Lower leg skin (tissue), 4 donors: ENCODE measurements around the gene SLC27A3. TPM values are rescaled to one million over a fixed set of nuclear protein-coding genes. Genes with fewer than 3 reads are reported as not detected.

ENCODE experiments used
- DNase-seq, 2 donors: peaks; one replicate each; pipeline ENCODE4 v3.0.0-alpha.2; 2019; ENCODE audit warnings: low spot score in 2 of 2
- H3K4me3 ChIP-seq: fragments of 200-600 bp; sonication (generic); 2 replicates; pipeline ENCODE4 v1.5.1; 2017; ENCODE audit warnings: mild to moderate bottlenecking, low read depth; ENCODE audit not compliant: poor library complexity, severe bottlenecking
- POLR2A ChIP-seq, 2 donors: fragments of 450-650 bp; IDR thresholded peaks; one replicate each; pipeline ENCODE4 v1.6.1; 2016 to 2017; ENCODE audit warnings: antibody characterized with exemption in 2 of 2, mild to moderate bottlenecking in 1 of 2, moderate library complexity in 1 of 2
- WGBS, 2 donors: methylation state at CpG; one replicate each; pipeline ENCODE4 v1.1.5; 2018; 5-methylcytosine and 5-hydroxymethylcytosine counted together
- intact Hi-C: fragments of 100-400 bp; cut with DNase I; formaldehyde crosslinking; loops from one replicate; pipeline ENCODE4 v1.15.0; 2023; ENCODE audit warnings: low total_unique reads
- total RNA-seq, 4 donors: library from RNA; depleted of rRNA; stranded (reverse); fragments of >200 nt; gene quantifications; one replicate each; pipeline ENCODE4 v1.1.0, GENCODE V29; 2016
- TF ChIP-seq, protein P1 (sequence below), 3 donors: fragments of 450-650 bp; IDR thresholded peaks; one replicate each; pipeline ENCODE4 v1.5.1; 2016; ENCODE audit warnings: antibody characterized with exemption in 3 of 3, mild to moderate bottlenecking in 3 of 3, moderate library complexity in 2 of 3

SLC27A3 gene
- total RNA-seq, 4 donors from 2014 or later: 21.6 to 70.3 (median 45.3) TPM

DNA sequence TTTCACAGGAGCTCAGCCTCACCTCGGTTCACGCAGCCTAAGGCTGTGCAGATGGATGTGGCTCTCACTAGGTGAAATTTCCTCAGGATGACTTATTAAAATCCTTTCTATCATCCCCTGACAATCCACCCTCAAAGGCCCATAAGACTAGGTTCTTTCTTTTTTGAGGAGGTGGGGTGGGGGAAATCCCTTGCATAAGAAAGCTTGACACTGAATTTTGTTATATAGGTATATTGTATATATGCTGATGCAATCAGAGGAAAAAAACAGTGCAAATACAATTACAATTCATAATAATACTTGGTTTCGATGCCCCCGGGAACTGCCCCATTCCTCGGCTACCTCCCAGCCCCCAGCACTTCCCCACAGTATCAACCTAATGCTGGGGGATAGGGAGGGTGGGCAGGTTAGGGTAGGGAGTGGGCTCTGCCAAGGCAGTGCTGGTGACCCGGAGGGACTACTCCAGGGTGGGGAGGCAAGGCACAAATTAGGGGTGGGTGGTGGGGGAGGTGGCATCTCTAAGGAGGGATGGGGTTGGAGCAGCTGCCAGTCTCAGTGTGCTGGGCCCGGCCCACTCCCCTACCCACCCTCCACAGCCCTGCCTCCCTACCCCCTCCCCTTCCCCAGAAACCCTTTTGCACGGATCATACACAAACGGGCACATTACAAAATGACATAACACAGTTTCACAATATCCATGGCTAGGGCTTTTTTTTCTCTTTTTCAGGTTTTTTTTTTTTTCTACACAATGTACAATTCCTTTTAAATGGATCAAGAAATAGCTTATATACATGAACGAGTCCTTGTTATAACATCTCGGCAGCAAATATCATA, 30.9 kb downstream of the SLC27A3 start:
- H3K4me3 ChIP-seq: no peak overlapping the region
- intact Hi-C loops: no loop called here
- DNase-seq: peak in 1 of 2 donors; percentile 74
- TF ChIP-seq POLR2A (IDR thresholded peaks at IDR 0.05): no peak
- TF ChIP-seq, protein P1, sequence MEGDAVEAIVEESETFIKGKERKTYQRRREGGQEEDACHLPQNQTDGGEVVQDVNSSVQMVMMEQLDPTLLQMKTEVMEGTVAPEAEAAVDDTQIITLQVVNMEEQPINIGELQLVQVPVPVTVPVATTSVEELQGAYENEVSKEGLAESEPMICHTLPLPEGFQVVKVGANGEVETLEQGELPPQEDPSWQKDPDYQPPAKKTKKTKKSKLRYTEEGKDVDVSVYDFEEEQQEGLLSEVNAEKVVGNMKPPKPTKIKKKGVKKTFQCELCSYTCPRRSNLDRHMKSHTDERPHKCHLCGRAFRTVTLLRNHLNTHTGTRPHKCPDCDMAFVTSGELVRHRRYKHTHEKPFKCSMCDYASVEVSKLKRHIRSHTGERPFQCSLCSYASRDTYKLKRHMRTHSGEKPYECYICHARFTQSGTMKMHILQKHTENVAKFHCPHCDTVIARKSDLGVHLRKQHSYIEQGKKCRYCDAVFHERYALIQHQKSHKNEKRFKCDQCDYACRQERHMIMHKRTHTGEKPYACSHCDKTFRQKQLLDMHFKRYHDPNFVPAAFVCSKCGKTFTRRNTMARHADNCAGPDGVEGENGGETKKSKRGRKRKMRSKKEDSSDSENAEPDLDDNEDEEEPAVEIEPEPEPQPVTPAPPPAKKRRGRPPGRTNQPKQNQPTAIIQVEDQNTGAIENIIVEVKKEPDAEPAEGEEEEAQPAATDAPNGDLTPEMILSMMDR (IDR thresholded peaks at IDR 0.05): no peak
- 81 to 84% methylated on average over 11 of the region's 11 CpGs for WGBS, 2 donors

DNA sequence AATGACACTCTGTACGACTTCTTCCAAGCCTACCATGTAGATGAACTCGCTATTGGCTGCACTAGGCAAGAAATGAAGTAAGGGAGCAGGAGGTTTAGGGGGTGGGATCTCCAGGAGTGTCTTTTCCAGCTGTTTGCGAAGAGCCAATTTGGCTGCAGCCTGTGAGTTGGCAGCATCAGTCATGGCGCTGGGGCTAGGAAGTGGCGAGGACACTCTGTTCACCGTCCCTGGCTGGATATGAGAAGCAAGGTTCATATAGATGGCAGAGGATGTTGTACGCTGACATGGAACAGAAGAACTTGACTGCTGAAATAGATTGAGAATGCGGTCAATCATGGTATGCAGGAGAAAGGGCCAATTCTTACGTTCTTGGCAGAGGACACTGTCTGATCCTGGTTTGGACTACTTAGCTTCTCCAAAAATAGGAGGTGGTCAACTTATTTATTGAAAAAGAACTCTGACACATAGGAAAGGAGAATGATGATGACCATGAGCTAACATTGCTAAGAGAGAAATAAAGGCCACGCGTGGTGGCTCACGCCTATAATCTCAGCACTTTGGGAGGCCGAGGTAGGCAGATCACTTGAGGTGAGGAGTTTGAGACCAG, 41.2 kb downstream of the SLC27A3 start:
- peak in 1 of 2 donors; percentile 17 for DNase-seq
- no peak overlapping the region for H3K4me3 ChIP-seq
- no peak for TF ChIP-seq POLR2A (IDR thresholded peaks at IDR 0.05)
- TF ChIP-seq, protein P1 (IDR thresholded peaks at IDR 0.05): no peak
- intact Hi-C loops: no loop called here
- 75 to 85% methylated on average over 13 of the region's 13 CpGs for WGBS, 2 donors

DNA sequence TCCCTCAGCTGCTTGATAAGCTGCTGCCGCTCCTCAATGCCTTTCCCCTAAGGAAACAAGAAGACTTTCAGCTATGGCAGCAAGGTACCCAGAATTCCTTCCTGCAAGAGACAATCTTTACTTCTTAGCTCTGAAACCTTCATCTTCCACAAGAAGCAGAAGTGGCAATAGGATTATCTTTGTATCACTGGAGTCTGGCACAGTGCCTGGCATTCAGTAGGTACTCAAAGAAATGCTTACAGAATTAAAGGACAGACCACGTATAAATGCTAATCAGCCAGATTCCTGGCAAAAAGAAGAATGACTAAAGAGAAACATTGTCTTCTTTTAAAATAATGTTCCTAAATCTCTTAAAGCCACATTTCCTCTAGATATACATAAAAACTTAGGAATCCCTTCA, 43.7 kb downstream of the SLC27A3 start:
- TF ChIP-seq POLR2A (IDR thresholded peaks at IDR 0.05): no peak
- TF ChIP-seq, protein P1 (IDR thresholded peaks at IDR 0.05): no peak
- WGBS, 2 donors: 84 to 87% methylated on average over 2 of the region's 2 CpGs
- H3K4me3 ChIP-seq: no peak overlapping the region
- DNase-seq: no peak
- intact Hi-C loops: no loop called here

DNA sequence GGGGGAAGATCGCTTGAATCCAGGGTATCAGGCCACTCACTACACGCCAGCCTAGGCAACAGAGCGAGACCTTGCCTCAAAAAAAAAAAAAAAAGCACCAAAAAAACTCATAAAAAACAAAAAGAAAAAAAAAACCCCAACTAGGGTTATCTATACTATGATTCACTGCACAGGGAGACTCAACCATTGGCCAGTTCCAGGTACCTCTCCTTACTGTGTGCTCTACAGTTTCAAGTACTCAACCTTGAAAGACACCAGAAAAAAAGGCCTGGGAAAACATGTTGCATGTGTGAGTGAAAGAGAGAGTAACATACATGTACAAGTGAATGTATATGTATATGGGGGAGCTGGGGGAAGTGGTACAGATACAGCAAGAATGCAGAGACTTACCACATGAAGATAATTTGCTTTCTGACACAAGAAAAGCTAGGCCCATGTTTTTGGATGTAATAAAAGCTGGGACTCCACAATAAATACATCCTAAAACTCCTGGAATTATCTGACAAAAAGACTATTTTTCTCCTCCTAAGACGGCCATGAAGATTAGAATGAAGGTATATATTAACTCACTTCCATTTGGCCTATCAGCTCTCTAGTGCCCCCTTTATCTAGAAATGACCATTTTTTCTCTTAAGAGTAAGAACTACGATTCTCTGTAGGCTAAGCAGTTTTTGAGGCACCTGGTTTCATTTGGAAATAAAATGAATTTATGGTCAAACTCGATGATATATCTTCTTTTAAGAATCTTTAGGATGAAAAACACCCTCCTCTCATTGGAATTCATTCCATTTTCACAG, 52.2 kb downstream of the SLC27A3 start:
- no peak for TF ChIP-seq POLR2A (IDR thresholded peaks at IDR 0.05)
- TF ChIP-seq, protein P1 (IDR thresholded peaks at IDR 0.05): no peak
- H3K4me3 ChIP-seq: no peak overlapping the region
- 89 to 92% methylated on average over 6 of the region's 6 CpGs for WGBS, 2 donors
- DNase-seq: no peak
- intact Hi-C loops: no loop called here

Other genes with a start within 250 kb of the SLC27A3 start
- gene S100A6, start 239.4 kb upstream of the SLC27A3 start, total RNA-seq: 100 to 1,000 TPM; 147 to 251 (median 192) TPM
- gene S100A5, start 234.5 kb upstream of the SLC27A3 start, total RNA-seq: not detected
- gene S100A4, start 229.6 kb upstream of the SLC27A3 start, total RNA-seq: 100 to 1,000 TPM in 3 of 4 donors, 10 to 100 TPM in 1; 94.4 to 215 (median 146) TPM
- 10 to 100 TPM in 1 of 4 donors, 1 to 10 TPM in 2, not detected in 1; 1.2 to 78.2 (median 2.2) TPM for gene S100A3, start 226.1 kb upstream of the SLC27A3 start, total RNA-seq
- gene S100A2, start 209.6 kb upstream of the SLC27A3 start, total RNA-seq: 100 to 1,000 TPM in 1 of 4 donors, 10 to 100 TPM in 3; 71.5 to 143 (median 96.4) TPM
- gene S100A16, start 162.3 kb upstream of the SLC27A3 start, total RNA-seq: 100 to 1,000 TPM; 289 to 390 (median 329) TPM
- 100 to 1,000 TPM; 416 to 668 (median 495) TPM for gene S100A14, start 159.1 kb upstream of the SLC27A3 start, total RNA-seq
- gene S100A13, start 147.9 kb upstream of the SLC27A3 start, total RNA-seq: 10 to 100 TPM; 44.1 to 72.8 (median 47.2) TPM
- 10 to 100 TPM in 3 of 4 donors, 1 to 10 TPM in 1; 8.7 to 33.5 (median 23.8) TPM for gene S100A1, start 147.0 kb upstream of the SLC27A3 start, total RNA-seq
- 10 to 100 TPM; 56.1 to 86.9 (median 65.5) TPM for gene CHTOP, start 141.3 kb upstream of the SLC27A3 start, total RNA-seq
- gene SNAPIN, start 116.7 kb upstream of the SLC27A3 start, total RNA-seq: 10 to 100 TPM; 34.8 to 60.4 (median 46.9) TPM
- 100 to 1,000 TPM in 2 of 4 donors, 10 to 100 TPM in 2; 80.4 to 118 (median 105) TPM for gene ILF2, start 104.4 kb upstream of the SLC27A3 start, total RNA-seq
- gene NPR1, start 96.7 kb upstream of the SLC27A3 start, total RNA-seq: 10 to 100 TPM in 2 of 4 donors, 1 to 10 TPM in 2; 4.3 to 16.5 (median 7.7) TPM
- gene INTS3, start 47.4 kb upstream of the SLC27A3 start, total RNA-seq: 10 to 100 TPM; 28.0 to 31.5 (median 29.6) TPM
- gene GATAD2B, start 147.6 kb downstream of the SLC27A3 start, total RNA-seq: 10 to 100 TPM; 24.1 to 49.3 (median 29.3) TPM
- 10 to 100 TPM; 18.4 to 31.1 (median 20.5) TPM for gene DENND4B, start 171.3 kb downstream of the SLC27A3 start, total RNA-seq
- 10 to 100 TPM; 14.3 to 28.1 (median 21.1) TPM for gene CRTC2, start 183.2 kb downstream of the SLC27A3 start, total RNA-seq
- gene SLC39A1, start 188.1 kb downstream of the SLC27A3 start, total RNA-seq: 100 to 1,000 TPM in 2 of 4 donors, 10 to 100 TPM in 2; 88.6 to 105 (median 98.8) TPM
- gene CREB3L4, start 192.5 kb downstream of the SLC27A3 start, total RNA-seq: 10 to 100 TPM; 18.7 to 25.5 (median 22.9) TPM
- gene JTB, start 202.3 kb downstream of the SLC27A3 start, total RNA-seq: 100 to 1,000 TPM; 179 to 218 (median 201) TPM
- gene RAB13, start 210.9 kb downstream of the SLC27A3 start, total RNA-seq: 10 to 100 TPM; 15.6 to 29.4 (median 25.4) TPM
- gene RPS27, start 215.4 kb downstream of the SLC27A3 start, total RNA-seq: 1,000 to 10,000 TPM; 2,137 to 3,917 (median 3,283) TPM